K562 (cell line): ENCODE data around the gene ZCWPW1. TPM values are rescaled to one million over a fixed set of nuclear protein-coding genes. Genes with fewer than 3 reads are reported as not detected.
A peak's percentile ranks its signal among the peaks of the same experiment; 100 is the strongest.

Experiments used
- ARID1B ChIP-seq: fragments of 450-650 bp; IDR thresholded peaks from 2 replicates; pipeline ENCODE4 v1.6.1; 2016; ENCODE audit warnings: antibody characterized with exemption, mild to moderate bottlenecking, inconsistent platforms
- ASH1L ChIP-seq: fragments of 450-650 bp; IDR thresholded peaks from 2 replicates; pipeline ENCODE4 v1.6.1; 2018; ENCODE audit warnings: borderline replicate concordance, mild to moderate bottlenecking, low read depth; ENCODE audit not compliant: partially characterized antibody
- CBX8 ChIP-seq: fragments of 200-600 bp; sonication (generic); IDR thresholded peaks from 2 replicates; pipeline ENCODE4 v1.6.1; 2012; ENCODE audit warnings: borderline replicate concordance, mixed run types, low read depth, mild to moderate bottlenecking, moderate library complexity, mixed read lengths, low read length, control low read depth, inconsistent platforms; ENCODE audit not compliant: poor library complexity, severe bottlenecking; ENCODE audit errors: extremely low read depth
- DACH1 ChIP-seq: fragments of 450-650 bp; IDR thresholded peaks from 2 replicates; pipeline ENCODE4 v1.6.1; 2018; ENCODE audit not compliant: partially characterized antibody
- FOXJ2 ChIP-seq: fragments of 200-800 bp; sonication (Bioruptor generic); IDR thresholded peaks from 2 replicates; pipeline ENCODE4 v1.6.1; 2016; ENCODE audit warnings: missing genetic modification characterization, missing compliant biosample characterization
- ID3 ChIP-seq, 2 experiments: fragments of 250-450 bp in 1 of 2; fragments of 450-650 bp in 1 of 2; sonication (Bioruptor Pico) in 1 of 2; IDR thresholded peaks; 2 replicates each; pipeline versions ENCODE4 v1.6.1 to v1.8.0; 2016 to 2021; ENCODE audit warnings: mild to moderate bottlenecking in 2 of 2, moderate library complexity in 2 of 2, missing compliant biosample characterization in 1 of 2, missing genetic modification characterization in 1 of 2
- KDM1A ChIP-seq, 2 experiments: fragments of 450-650 bp; IDR thresholded peaks; 2 replicates each; pipeline ENCODE4 v1.6.1; 2016; ENCODE audit warnings: mild to moderate bottlenecking in 2 of 2
- POLR2A ChIP-seq: fragments of 450-650 bp; conservative IDR thresholded peaks from 2 replicates; pipeline ENCODE4 v1.6.1; 2016
- POLR2H ChIP-seq: IDR thresholded peaks from 2 replicates; pipeline ENCODE4 v1.6.1; 2016; ENCODE audit warnings: missing genetic modification characterization, low read depth, mild to moderate bottlenecking, control low read depth, missing compliant biosample characterization, moderate library complexity
- RBM22 ChIP-seq: fragments of 200-400 bp; formaldehyde crosslinking; IDR thresholded peaks from 2 replicates; pipeline ENCODE4 v1.6.1; 2018; ENCODE audit warnings: low read length, low read depth; ENCODE audit not compliant: poor library complexity, severe bottlenecking
- TFAP4 ChIP-seq: sonication (generic); formaldehyde crosslinking; IDR thresholded peaks from 2 replicates; pipeline ENCODE4 v1.8.0; 2022; ENCODE audit warnings: missing genetic modification reagents, mild to moderate bottlenecking, moderate library complexity, borderline replicate concordance
- ZBTB12 ChIP-seq: fragments of 250-450 bp; sonication (Bioruptor Pico); IDR thresholded peaks from 2 replicates; pipeline ENCODE4 v1.4.0; 2020
- ZEB2 ChIP-seq: fragments of 450-650 bp; IDR thresholded peaks from 2 replicates; pipeline ENCODE4 v1.6.1; 2016
- polyA plus RNA-seq, 8 experiments: library from polyadenylated mRNA; depleted of rRNA in 4 of 8; stranded (reverse) in 5 of 8; unstranded in 3 of 8; fragments of >200 nt; fragmentation: Nextera tagmentation in 2 of 8; fragmentation: Illumina TruSeq in 1 of 8; extraction: Ambion mirVana in 2 of 8; extraction: Trizol in 1 of 8; gene quantifications; 2 replicates each; pipeline versions ENCODE4 v1.2.1 to v1.2.3, GENCODE V29; 2011 to 2014; ENCODE audit warnings: inconsistent platforms in 1 of 8, missing spikeins in 1 of 8
- total RNA-seq, 7 experiments: library from RNA; depleted of rRNA in 6 of 7; stranded (reverse); fragments of >200 nt in 6 of 7; fragmentation: Illumina TruSeq in 2 of 7; extraction: Trizol in 2 of 7; gene quantifications; 2 replicates each; pipeline versions ENCODE4 v1.2.1 to v1.2.3, GENCODE V29; 2011 to 2021; ENCODE audit warnings: low replicate concordance in 1 of 7
- TF ChIP-seq, protein P1 (sequence below): sonication (generic); formaldehyde crosslinking; IDR thresholded peaks from 2 replicates; pipeline ENCODE4 v1.8.0; 2022; ENCODE audit warnings: mild to moderate bottlenecking, missing genetic modification reagents

Gene ZCWPW1
- total and polyA plus RNA-seq, 9 of the 15 experiments (the other 6 are each of a cell fraction or from before 2014, with no cell fraction given): 0.18 to 1.7 (median 1.2) TPM

- TF ChIP-seq TFAP4 (CRISPR knock-in tag) (peak; percentile 70), ZBTB12 (CRISPR knock-in tag) (peak; percentile 26; the same call in 1 of the 2 replicates), ZEB2 (peak; percentile 93), KDM1A (IDR thresholded peaks at IDR 0.05) (peak; percentile 73 to 77), POLR2H (tag) (no peak; the same call in 1 of the 2 replicates), ARID1B (peak; percentile 91), FOXJ2 (no peak), ASH1L (peak; percentile 51), POLR2A (peak; percentile 70), ID3 (CRISPR knock-in tag; IDR thresholded peaks at IDR 0.05) (no peak), ID3 (tag; IDR thresholded peaks at IDR 0.05) (peak; percentile 87), CBX8 (no peak), DACH1 (peak; percentile 39), RBM22 (no peak)
- TF ChIP-seq, protein P1, sequence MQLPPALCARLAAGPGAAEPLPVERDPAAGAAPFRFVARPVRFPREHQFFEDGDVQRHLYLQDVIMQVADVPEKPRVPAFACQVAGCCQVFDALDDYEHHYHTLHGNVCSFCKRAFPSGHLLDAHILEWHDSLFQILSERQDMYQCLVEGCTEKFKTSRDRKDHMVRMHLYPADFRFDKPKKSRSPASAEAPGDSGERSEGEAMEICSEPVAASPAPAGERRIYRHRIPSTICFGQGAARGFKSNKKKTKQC (CRISPR knock-in tag): 0 out of 2 replicates have a peak, but pooled peaks have one; percentile 22
Observed at GRCh38 chr7:100444311-100445278, 16.1 kb upstream of the ZCWPW1 start (continued).
